K562 (cell line): ENCODE measurements around the gene COG3. TPM values are rescaled to one million over a fixed set of nuclear protein-coding genes. Genes with fewer than 3 reads are reported as not detected.
A peak's percentile ranks its signal among the peaks of the same experiment; 100 is the strongest.

ENCODE experiments used
- ATAC-seq: fragments of 200-7000 bp; cut with Tn5 transposase; 3 replicates; pipeline ENCODE4 v1.9.1; 2020; ENCODE audit warnings: moderate library complexity
- BruUV-seq: library from RNA; stranded (reverse); fragments of 400-500 nt; replicated peaks from 2 replicates; lab custom pipeline; 2021; lab: Mats Ljungman, UMichigan
- CTCF ChIA-PET: fragments of 300-600 bp; formaldehyde crosslinking; extraction: SDS; loops from one replicate; lab custom pipeline; 2021; ENCODE audit warnings: low intra/inter-chr PET ratio; lab: Yijun Ruan, JAX
- POLR2A ChIA-PET: fragments of 300-600, 350-650 bp; sonication (Branson Sonifier 250); formaldehyde crosslinking; extraction: SDS; loops from one replicate; lab custom pipeline; 2021; ENCODE audit warnings: antibody characterized with exemption, inconsistent platforms; lab: Yijun Ruan, JAX
- DNase-seq, 4 experiments: peaks; one replicate each; pipeline versions ENCODE4 v3.0.0 to v3.0.0-alpha.2; 2011 to 2018; ENCODE audit warnings: low spot score in 3 of 4, mixed read lengths in 3 of 4; ENCODE audit errors: extremely low read depth in 1 of 4
- FAIRE-seq: peaks from 2 replicates; lab custom pipeline; 2011; peaks lifted over from hg19 to GRCh38; lab: Jason Lieb, UNC
- H2AFZ ChIP-seq: 2 replicates; pipeline ENCODE4 v1.6.0; 2011; ENCODE audit warnings: low read depth, low read length, control low read depth, inconsistent platforms
- H3K27ac ChIP-seq: fragments of 200-600 bp; 3 replicates; pipeline ENCODE4 v1.8.0; 2011; ENCODE audit warnings: low read depth, mild to moderate bottlenecking, control low read depth, inconsistent platforms, low read length, moderate library complexity, mixed read lengths; ENCODE audit errors: extremely low read depth
- H3K27me3 ChIP-seq, 2 experiments: fragments of 300-600 bp in 1 of 2; 2 replicates in 1 of 2; 3 replicates in 1 of 2; pipeline versions ENCODE4 v1.6.0 to v1.8.0; 2011; ENCODE audit warnings: inconsistent platforms in 2 of 2, low read length in 2 of 2, mild to moderate bottlenecking in 1 of 2, mixed read lengths in 1 of 2, moderate library complexity in 1 of 2; ENCODE audit not compliant: control insufficient read depth in 2 of 2, insufficient read depth in 2 of 2
- H3K36me3 ChIP-seq: fragments of 300-600 bp; 3 replicates; pipeline ENCODE4 v1.8.0; 2011; ENCODE audit warnings: mild to moderate bottlenecking, low read length, inconsistent platforms; ENCODE audit not compliant: control insufficient read depth, insufficient read depth
- H3K4me1 ChIP-seq, 2 experiments: fragments of 200-600 bp in 1 of 2; replicated peaks in 1 of 2; 2 replicates in 1 of 2; 3 replicates in 1 of 2; pipeline versions ENCODE4 v1.5.1 to v1.8.0; 2011; ENCODE audit warnings: inconsistent platforms in 2 of 2, low read length in 2 of 2, mild to moderate bottlenecking in 1 of 2, mixed read lengths in 1 of 2, moderate library complexity in 1 of 2; ENCODE audit not compliant: control insufficient read depth in 2 of 2, insufficient read depth in 2 of 2
- H3K4me2 ChIP-seq: 2 replicates; pipeline ENCODE4 v1.6.1; 2011; ENCODE audit warnings: low read length, control low read depth, inconsistent platforms, mixed read lengths; ENCODE audit not compliant: insufficient read depth
- H3K4me3 ChIP-seq: fragments of 200-600 bp; sonication (generic), shearing (Covaris generic); 2 replicates; pipeline ENCODE4 v1.5.1; 2016; ENCODE audit warnings: control low read depth, inconsistent platforms
- H3K79me2 ChIP-seq: fragments of 200-600 bp; 3 replicates; pipeline ENCODE4 v1.8.0; 2011; ENCODE audit warnings: low read length, inconsistent platforms; ENCODE audit not compliant: control insufficient read depth, insufficient read depth
- H3K9ac ChIP-seq, 2 experiments: 2 replicates each; pipeline versions ENCODE4 v1.6.0 to v1.6.1; 2011; ENCODE audit warnings: low read depth in 2 of 2, low read length in 2 of 2, control low read depth in 1 of 2, inconsistent platforms in 1 of 2, mild to moderate bottlenecking in 1 of 2, mixed read lengths in 1 of 2; ENCODE audit not compliant: insufficient read depth in 1 of 2
- H3K9me1 ChIP-seq: one replicate; pipeline ENCODE4 v1.6.0; 2011; ENCODE audit warnings: inconsistent platforms, mild to moderate bottlenecking, low read length, moderate library complexity; ENCODE audit not compliant: control insufficient read depth, insufficient read depth
- H3K9me3 ChIP-seq: replicated peaks from 2 replicates; pipeline ENCODE4 v1.5.1; 2011; ENCODE audit warnings: low read depth, low read length, inconsistent platforms; ENCODE audit not compliant: control insufficient read depth, insufficient read depth
- H4K20me1 ChIP-seq: replicated peaks from 2 replicates; pipeline ENCODE4 v1.6.1; 2011; ENCODE audit warnings: low read length, inconsistent platforms, mixed read lengths; ENCODE audit not compliant: control insufficient read depth, insufficient read depth
- CTCF ChIP-seq, 3 experiments: IDR thresholded peaks in 2 of 3; conservative IDR thresholded peaks in 1 of 3; 2 replicates each; pipeline ENCODE4 v1.5.1; 2011 to 2012; ENCODE audit warnings: low read length in 3 of 3, mild to moderate bottlenecking in 3 of 3, control low read depth in 2 of 3, improper control_type of control experiment in 1 of 3, inconsistent platforms in 1 of 3, low read depth in 1 of 3, mixed read lengths in 1 of 3, moderate library complexity in 1 of 3; ENCODE audit not compliant: insufficient read depth in 2 of 3
- REST ChIP-seq, 2 experiments: fragments of 450-650 bp; formaldehyde crosslinking in 1 of 2; IDR thresholded peaks; 2 replicates each; pipeline versions ENCODE4 v1.4.0 to v1.6.1; 2014 to 2020; ENCODE audit warnings: mild to moderate bottlenecking in 2 of 2, borderline replicate concordance in 1 of 2, low read depth in 1 of 2
- ZBED1 ChIP-seq: IDR thresholded peaks from 2 replicates; pipeline ENCODE4 v1.6.1; 2014
- WGBS: fragments of 100-300 bp; shearing (Covaris generic); methylation state at CpG from one replicate; pipeline ENCODE4 v1.1.6; 2016; ENCODE audit warnings: low coverage, mixed read lengths; ENCODE audit not compliant: insufficient coverage; ENCODE audit errors: missing lambda C conversion rate; 5-methylcytosine and 5-hydroxymethylcytosine counted together
- in situ Hi-C: fragments of 300-500 bp; cut with MboI; formaldehyde crosslinking; loops from 4 replicates; pipeline ENCODE4 v1.15.0; 2018; ENCODE audit warnings: inconsistent platforms, mixed read lengths
- intact Hi-C: fragments of 100-400 bp; cut with micrococcal nuclease; formaldehyde crosslinking; loops from 2 replicates; pipeline ENCODE4 v1.14.2; 2022
- polyA plus RNA-seq, 8 experiments: library from polyadenylated mRNA; depleted of rRNA in 4 of 8; stranded (reverse) in 5 of 8; unstranded in 3 of 8; fragments of >200 nt; fragmentation: Nextera tagmentation in 2 of 8; fragmentation: Illumina TruSeq in 1 of 8; extraction: Ambion mirVana in 2 of 8; extraction: Trizol in 1 of 8; gene quantifications; 2 replicates each; pipeline versions ENCODE4 v1.2.1 to v1.2.3, GENCODE V29; 2011 to 2014; ENCODE audit warnings: inconsistent platforms in 1 of 8, missing spikeins in 1 of 8
- total RNA-seq, 7 experiments: library from RNA; depleted of rRNA in 6 of 7; stranded (reverse); fragments of >200 nt in 6 of 7; fragmentation: Illumina TruSeq in 2 of 7; extraction: Trizol in 2 of 7; gene quantifications; 2 replicates each; pipeline versions ENCODE4 v1.2.1 to v1.2.3, GENCODE V29; 2011 to 2021; ENCODE audit warnings: low replicate concordance in 1 of 7

The COG3 gene
- total and polyA plus RNA-seq, 9 of the 15 experiments (the other 6 are each of a cell fraction or from before 2014, with no cell fraction given), result 3.9 to 22.9 (median 14.5) TPM

DNA sequence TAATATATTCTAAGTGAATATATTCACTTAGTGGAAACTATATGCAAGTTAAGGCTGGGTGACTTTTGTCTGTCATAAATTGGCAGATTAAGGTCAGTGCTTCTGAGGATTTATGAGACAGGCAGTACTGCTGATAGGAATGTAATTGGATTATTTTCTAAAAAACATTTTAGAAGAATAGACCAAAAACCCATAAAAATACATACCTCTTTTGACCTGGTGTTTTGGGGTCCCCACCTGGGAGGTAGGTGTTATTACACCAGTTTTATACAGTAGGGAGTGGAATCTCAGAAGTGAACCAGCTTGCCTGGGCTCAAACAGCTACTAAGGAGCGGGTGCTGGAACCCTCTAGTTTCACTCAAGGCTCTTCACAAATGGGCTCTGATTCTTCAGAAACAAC lies 25.3 kb downstream of the COG3 start:
- ATAC-seq (peak; percentile 74), FAIRE-seq (peak; percentile 26), DNase-seq (peak in 2 of 4 experiments; percentile 7 to 18)
- H3K4me2 ChIP-seq, result no peak overlapping the region
- BruUV-seq, result no TSS peak
- H3K4me1 ChIP-seq, result no peaks in the 10 kb centered on the region
- no peak overlapping the region for H3K27ac ChIP-seq
- peaks cover 35% of the 10 kb centered on the region for H3K36me3 ChIP-seq
- H3K79me2 ChIP-seq, result no peaks in the 10 kb centered on the region
- no peaks in the 10 kb centered on the region for H4K20me1 ChIP-seq
- no peak for TF ChIP-seq ZBED1
- TF ChIP-seq CTCF (IDR thresholded peaks at IDR 0.05 in 2 of 3, conservative IDR thresholded peaks at IDR 0.05 in 1 of 3; ENCODE audit: insufficient read depth in 2 of 3, low read depth in 1 of 3, low read length in 3 of 3), result peak; percentile 35 to 44 (median 37); a peak in 3 of 6 replicates
- TF ChIP-seq REST (IDR thresholded peaks at IDR 0.05; ENCODE audit: borderline replicate concordance), result peak; percentile 10; the same call in 1 of the 2 replicates
- TF ChIP-seq REST (CRISPR knock-in tag; IDR thresholded peaks at IDR 0.05; ENCODE audit: low read depth), result no peak
- H3K9ac ChIP-seq, result no peak overlapping the region
- H2AFZ ChIP-seq, result no peak overlapping the region
- no peaks in the 10 kb centered on the region for H3K9me3 ChIP-seq
- no peak overlapping the region for H3K4me3 ChIP-seq
- 92% methylated on average over 1 of the region's 1 CpG for WGBS
- ChIA-PET CTCF (interaction anchor here (0.6 to 1.4 kb wide), 5 partner anchors 119 to 905 kb away, joined by 3 to 8 read pairs (median 4); no protein-coding TSS in a partner anchor), POLR2A (interaction anchor here (1.2 kb wide), 1 partner anchor 10 kb away, joined by 3 read pairs; no protein-coding TSS in a partner anchor)
- H3K27me3 ChIP-seq, result no peaks in the 10 kb centered on the region
- no peaks in the 10 kb centered on the region for H3K9me1 ChIP-seq
- in situ Hi-C loops, result no loop called here
- intact Hi-C loops, result loop anchor here (2.0 kb wide), 1 partner anchor 119 kb away; no protein-coding TSS in a partner anchor
